Measurements from ENCODE around the gene PIK3CG.
"Not testable (repeated sequence)": the region's sequence is repeated elsewhere in the genome, so short reads cannot be mapped to it uniquely, and the experiment has no call there.

PIK3CG gene

GRCh38 chr7:106916679-106917078 is 51.6 kb downstream of the PIK3CG start:
- Histone ChIP-seq H3K36me3 (no peaks in the 10 kb centered on the region), H3K27me3 (no peaks in the 10 kb centered on the region), H3K4me3 (ENCODE audit: low read depth, low read length) (no peak overlapping the region), H3K9me3 (no peaks in the 10 kb centered on the region), H3K4me1 (no peaks in the 10 kb centered on the region)
- TF ChIP-seq CTCF (IDR thresholded peaks at IDR 0.05; ENCODE audit: low read depth, low read length): no peak
- no peak for DNase-seq

GRCh38 chr7:106918991-106919390 is 53.9 kb downstream of the PIK3CG start:
- Histone ChIP-seq H3K4me1 (no peaks in the 10 kb centered on the region), H3K36me3 (no peaks in the 10 kb centered on the region), H3K9me3 (no peaks in the 10 kb centered on the region), H3K27me3 (no peaks in the 10 kb centered on the region), H3K4me3 (ENCODE audit: low read depth, low read length) (no peak overlapping the region)
- TF ChIP-seq CTCF (IDR thresholded peaks at IDR 0.05; ENCODE audit: low read depth, low read length): no peak
- no peak for DNase-seq

GRCh38 chr7:106924468-106924867 is 59.4 kb downstream of the PIK3CG start:
- not testable (repeated sequence) for H3K27me3 ChIP-seq; H3K4me1 ChIP-seq; H3K9me3 ChIP-seq; DNase-seq; H3K36me3 ChIP-seq; H3K4me3 ChIP-seq (ENCODE audit: low read depth, low read length)

- Histone ChIP-seq H3K4me1 (no peaks in the 10 kb centered on the region), H3K4me3 (ENCODE audit: low read depth, low read length) (no peak overlapping the region), H3K9me3 (no peaks in the 10 kb centered on the region), H3K36me3 (no peaks in the 10 kb centered on the region), H3K27me3 (no peaks in the 10 kb centered on the region)
- no peak for TF ChIP-seq CTCF (IDR thresholded peaks at IDR 0.05; ENCODE audit: low read depth, low read length)
- no peak for DNase-seq
These were observed 61.8 kb downstream of the PIK3CG start for GRCh38 chr7:106926892-106927291.

DNA sequence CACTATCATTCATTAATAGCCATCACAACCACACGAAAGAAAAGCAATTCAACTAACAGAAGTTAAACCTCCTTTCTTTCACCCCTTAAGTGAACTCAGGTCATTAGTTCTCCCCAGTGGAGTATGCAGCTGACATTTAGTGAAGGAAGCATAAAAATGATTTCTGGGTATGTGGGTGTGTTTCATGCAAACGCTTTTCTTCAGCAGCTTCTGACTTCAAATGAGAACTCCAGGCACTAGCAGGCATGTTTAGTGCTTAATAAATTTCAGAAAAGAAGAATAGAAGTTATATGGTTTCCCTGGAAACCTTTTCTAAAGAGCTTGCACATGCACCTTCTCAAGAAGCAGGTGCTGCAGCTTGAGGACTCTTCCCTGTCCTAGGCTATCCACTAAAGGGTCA is 62.5 kb downstream of the PIK3CG start:
- Histone ChIP-seq H3K27me3 (no peaks in the 10 kb centered on the region), H3K4me3 (ENCODE audit: low read depth, low read length) (no peak overlapping the region), H3K9me3 (no peaks in the 10 kb centered on the region), H3K36me3 (no peaks in the 10 kb centered on the region), H3K4me1 (no peaks in the 10 kb centered on the region)
- no peak for DNase-seq
- no peak for TF ChIP-seq CTCF (IDR thresholded peaks at IDR 0.05; ENCODE audit: low read depth, low read length)

DNA sequence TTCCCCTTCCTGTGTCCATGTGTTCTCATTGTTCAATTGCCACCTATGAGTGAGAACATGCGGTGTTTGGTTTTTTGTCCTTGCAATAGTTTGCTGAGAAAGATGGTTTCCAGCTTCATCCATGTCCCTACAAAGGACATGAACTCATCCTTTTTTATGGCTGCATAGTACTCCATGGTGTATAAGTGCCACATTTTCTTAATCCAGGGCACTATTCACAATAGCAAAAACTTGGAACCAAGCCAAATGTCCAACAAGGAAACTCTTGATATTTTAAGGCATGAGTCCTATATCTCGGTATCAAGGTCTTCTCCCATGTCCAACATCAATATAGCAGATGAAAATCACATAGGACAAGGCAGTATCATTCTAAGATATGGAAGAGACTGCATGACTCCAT is 64.5 kb downstream of the PIK3CG start:
- H3K4me1 ChIP-seq, DNase-seq, H3K9me3 ChIP-seq: not testable (repeated sequence)

GRCh38 chr7:106936236-106936635 is 71.2 kb downstream of the PIK3CG start:
- TF ChIP-seq CTCF (IDR thresholded peaks at IDR 0.05; ENCODE audit: low read depth, low read length): no peak
- H3K4me3 ChIP-seq (ENCODE audit: low read depth, low read length): no peak overlapping the region
- peaks cover 9% of the 10 kb centered on the region for H3K4me1 ChIP-seq
- no peaks in the 10 kb centered on the region for H3K9me3 ChIP-seq
- H3K27me3 ChIP-seq: no peaks in the 10 kb centered on the region
- DNase-seq: no peak
- H3K36me3 ChIP-seq: no peaks in the 10 kb centered on the region

More for the DNA sequence above, 64.5 kb downstream of the PIK3CG start:
- not testable (repeated sequence) for H3K4me3 ChIP-seq (ENCODE audit: low read depth, low read length); H3K27me3 ChIP-seq; H3K36me3 ChIP-seq

DNA sequence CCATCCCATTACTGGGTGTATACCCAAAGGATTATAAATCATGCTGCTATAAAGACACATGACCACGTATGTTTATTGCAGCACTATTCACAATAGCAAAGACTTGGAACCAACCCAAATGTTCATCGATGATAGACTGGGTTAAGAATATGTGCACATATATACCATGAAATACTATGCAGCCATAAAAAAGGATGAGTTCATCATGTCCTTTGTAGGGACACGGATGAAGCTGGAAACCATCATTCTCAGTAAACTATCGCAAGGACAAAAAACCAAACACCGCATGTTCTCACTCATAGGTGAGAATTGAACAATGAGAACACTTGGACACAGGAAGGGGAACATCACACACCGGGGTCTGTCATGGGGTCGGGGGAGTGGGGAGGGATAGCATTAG is 73.0 kb downstream of the PIK3CG start:
- H3K4me1 ChIP-seq; H3K36me3 ChIP-seq; DNase-seq; H3K27me3 ChIP-seq; H3K9me3 ChIP-seq; H3K4me3 ChIP-seq (ENCODE audit: low read depth, low read length): not testable (repeated sequence)
